GM19035 (cell line): Measurements from ENCODE around the gene SCG5.

ENCODE experiments used
- ATAC-seq: cut with Tn5 transposase; IDR thresholded peaks from one replicate; pipeline ENCODE4 v1.9.1; 2021; ENCODE audit not compliant: unreplicated experiment

The SCG5 gene

GRCh38 chr15:32721596-32721995 lies 80.1 kb downstream of the SCG5 start:
- no peak for ATAC-seq

- no peak for ATAC-seq
Observed at GRCh38 chr15:32722136-32722535, 80.6 kb downstream of the SCG5 start.

- peak; percentile 88 for ATAC-seq
Observed at GRCh38 chr15:32723171-32723948, 81.8 kb downstream of the SCG5 start.

DNA sequence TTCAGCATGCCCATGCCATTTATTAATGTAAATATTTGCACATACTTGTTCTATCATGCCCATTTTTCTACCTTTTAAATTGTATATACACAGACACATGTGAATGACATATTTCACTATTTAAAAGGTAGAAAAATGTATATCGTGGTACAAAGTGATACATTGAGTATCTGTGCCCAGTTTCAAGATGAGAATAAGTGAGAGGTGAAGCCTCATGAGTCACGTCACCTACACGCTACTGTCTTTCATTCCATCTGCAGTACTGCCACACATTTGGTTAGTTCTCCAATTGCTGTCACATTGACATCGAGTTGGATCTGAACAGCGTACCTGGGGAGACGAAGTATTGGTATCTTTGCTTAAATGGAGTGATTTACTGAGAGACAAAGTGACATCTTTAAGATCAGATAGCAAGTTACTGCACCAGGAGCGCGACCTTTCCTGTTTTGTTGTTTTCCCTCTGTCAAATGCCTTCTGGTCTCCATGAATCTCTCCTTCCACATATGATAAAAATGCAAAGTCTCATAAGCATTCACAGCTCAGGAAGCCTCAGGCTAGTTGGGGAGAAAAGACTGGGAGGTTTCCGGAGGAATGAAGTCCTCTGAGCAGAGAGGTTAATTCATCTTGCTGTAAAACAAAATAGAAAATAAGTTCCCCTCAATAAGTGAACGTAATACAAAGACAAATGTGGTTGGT lies 88.3 kb downstream of the SCG5 start:
- ATAC-seq: no peak

DNA sequence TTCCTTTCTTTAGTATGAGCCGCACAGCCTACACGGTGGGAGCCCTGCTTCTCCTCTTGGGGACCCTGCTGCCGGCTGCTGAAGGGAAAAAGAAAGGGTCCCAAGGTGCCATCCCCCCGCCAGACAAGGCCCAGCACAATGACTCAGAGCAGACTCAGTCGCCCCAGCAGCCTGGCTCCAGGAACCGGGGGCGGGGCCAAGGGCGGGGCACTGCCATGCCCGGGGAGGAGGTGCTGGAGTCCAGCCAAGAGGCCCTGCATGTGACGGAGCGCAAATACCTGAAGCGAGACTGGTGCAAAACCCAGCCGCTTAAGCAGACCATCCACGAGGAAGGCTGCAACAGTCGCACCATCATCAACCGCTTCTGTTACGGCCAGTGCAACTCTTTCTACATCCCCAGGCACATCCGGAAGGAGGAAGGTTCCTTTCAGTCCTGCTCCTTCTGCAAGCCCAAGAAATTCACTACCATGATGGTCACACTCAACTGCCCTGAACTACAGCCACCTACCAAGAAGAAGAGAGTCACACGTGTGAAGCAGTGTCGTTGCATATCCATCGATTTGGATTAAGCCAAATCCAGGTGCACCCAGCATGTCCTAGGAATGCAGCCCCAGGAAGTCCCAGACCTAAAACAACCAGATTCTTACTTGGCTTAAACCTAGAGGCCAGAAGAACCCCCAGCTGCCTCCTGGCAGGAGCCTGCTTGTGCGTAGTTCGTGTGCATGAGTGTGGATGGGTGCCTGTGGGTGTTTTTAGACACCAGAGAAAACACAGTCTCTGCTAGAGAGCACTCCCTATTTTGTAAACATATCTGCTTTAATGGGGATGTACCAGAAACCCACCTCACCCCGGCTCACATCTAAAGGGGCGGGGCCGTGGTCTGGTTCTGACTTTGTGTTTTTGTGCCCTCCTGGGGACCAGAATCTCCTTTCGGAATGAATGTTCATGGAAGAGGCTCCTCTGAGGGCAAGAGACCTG lies 89.5 kb downstream of the SCG5 start:
- no peak for ATAC-seq

GRCh38 chr15:32732574-32733157 lies 91.2 kb downstream of the SCG5 start:
- ATAC-seq: no peak

- no peak for ATAC-seq
Observed at GRCh38 chr15:32733281-32733680, 91.8 kb downstream of the SCG5 start.

- no peak for ATAC-seq
Observed at GRCh38 chr15:32735989-32736700, 94.6 kb downstream of the SCG5 start.

DNA sequence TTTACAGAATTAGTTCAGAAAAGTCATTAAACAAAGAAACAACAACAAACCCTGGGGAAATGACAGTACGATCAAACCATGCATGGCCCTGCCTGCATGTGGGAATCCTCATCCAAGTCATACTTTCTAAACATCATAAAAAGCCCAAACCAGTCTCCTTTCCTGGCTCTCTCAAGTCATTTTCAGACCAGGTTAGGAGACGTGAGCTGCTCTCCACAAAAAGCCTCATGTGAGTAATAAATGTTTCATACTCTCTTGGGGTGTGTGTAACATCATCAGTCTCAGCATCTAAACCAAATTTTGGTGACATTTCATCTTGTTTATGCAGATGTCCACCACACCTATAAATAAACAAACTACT lies 95.2 kb downstream of the SCG5 start:
- no peak for ATAC-seq

- no peak for ATAC-seq
Observed at GRCh38 chr15:32737304-32737703, 95.8 kb downstream of the SCG5 start.

DNA sequence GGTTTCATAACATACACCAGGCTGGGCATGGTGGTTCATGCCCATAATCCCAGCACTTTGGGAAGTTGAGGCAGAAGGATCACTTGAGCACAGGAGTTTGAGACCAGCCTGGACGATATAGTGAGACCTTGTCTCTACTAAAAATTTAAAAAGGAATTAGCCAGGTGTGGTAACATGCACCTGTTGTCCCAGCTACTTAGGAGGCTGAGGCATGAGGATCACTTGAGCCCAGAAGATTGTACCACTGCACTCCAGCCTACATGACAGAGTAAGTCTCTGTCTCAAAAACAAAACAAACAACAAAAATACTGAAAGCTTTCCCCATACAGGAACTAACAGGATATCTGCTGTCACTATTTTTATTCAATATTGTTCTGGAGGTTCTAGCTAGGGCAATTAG lies 97.2 kb downstream of the SCG5 start:
- ATAC-seq: no peak

- no peak for ATAC-seq
Observed at GRCh38 chr15:32739522-32740063, 98.1 kb downstream of the SCG5 start.

DNA sequence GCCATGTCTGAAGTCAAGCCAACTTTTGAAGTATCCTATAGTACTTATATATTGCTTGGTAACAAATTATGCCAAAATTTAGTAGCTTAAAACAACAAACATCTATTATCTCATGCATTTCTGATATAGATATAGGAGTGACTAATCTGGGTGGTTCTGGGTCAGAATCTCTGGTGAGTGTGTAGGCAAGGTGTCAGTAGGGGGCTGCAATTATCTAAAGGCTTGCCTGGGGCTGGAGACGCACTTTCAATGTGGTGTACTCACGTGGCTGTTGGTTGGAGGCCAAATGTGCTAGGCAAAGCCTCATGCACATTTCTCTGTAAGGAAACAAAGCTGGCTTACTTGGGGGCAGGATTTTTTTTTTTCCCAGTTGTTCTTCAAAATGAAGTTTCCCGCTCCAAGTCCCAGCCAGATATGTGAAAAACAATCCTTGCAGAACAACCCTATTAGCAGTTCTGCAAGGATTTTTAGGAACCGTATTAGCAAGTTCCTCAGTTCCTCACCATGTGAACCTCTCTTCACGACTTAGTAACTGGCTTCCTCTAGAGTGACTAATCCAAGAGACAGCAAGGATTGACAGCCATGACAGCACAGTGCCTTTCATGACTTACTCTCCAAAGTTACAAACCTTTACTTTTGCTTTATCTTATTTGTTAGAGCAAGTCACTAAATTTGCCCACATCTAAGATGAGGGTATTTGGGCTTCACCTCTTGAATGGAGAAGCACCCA lies 102.1 kb downstream of the SCG5 start:
- ATAC-seq: no peak

DNA sequence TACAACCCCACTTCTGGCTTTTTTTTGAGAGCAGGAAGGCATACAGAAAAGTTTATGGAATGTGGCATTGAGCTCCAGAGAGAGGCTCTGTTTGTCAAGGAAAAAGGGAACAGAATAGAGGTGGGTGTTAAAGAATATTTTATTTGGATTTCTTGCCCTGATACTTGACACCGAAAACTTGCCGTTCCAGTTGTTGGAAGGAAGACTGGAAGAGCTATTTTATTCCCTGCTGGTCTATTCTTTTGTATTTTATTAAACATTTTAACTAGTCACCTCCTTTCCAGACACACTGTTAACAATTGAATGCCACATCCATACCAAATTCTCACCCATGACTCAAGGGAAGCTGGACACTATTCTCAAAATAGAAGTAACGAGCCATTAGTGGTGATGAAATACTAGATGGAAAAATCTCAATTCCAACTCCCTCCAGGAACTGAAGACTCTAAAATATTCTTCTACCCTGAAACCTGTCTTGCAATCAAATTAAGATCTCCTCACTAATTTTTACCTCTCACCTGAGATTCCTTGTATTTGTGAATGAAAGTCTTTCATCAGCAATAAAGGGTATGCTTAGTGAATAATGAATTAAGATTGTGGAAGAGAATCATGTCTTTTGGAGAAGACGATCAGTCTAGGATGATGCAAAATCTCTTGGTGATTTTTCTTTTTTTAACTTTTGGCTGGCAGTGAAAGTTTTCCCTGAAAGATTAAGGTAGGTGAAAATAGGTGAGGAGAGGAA lies 104.8 kb downstream of the SCG5 start:
- ATAC-seq: no peak
